H1 (cell line): ENCODE results near the gene MDM1.

Experiments
- E2F6 ChIP-seq: IDR thresholded peaks from 2 replicates; pipeline ENCODE4 v1.6.1; 2012; ENCODE audit warnings: inconsistent platforms
- EP300 ChIP-seq, 2 experiments: IDR thresholded peaks; 1 replicate in 1 of 2; 2 replicates in 1 of 2; pipeline ENCODE4 v1.6.1; 2011 to 2012; ENCODE audit warnings: low read depth in 2 of 2, low read length in 2 of 2, mild to moderate bottlenecking in 2 of 2, borderline replicate concordance in 1 of 2, inconsistent platforms in 1 of 2, moderate library complexity in 1 of 2
- EZH2 ChIP-seq: fragments of 200-600 bp; sonication (generic); IDR thresholded peaks from 2 replicates; pipeline ENCODE4 v1.7.1; 2012; ENCODE audit warnings: low read depth, mild to moderate bottlenecking, moderate library complexity, low read length, inconsistent platforms; ENCODE audit not compliant: severe bottlenecking
- JUN ChIP-seq: IDR thresholded peaks from 2 replicates; pipeline ENCODE4 v1.6.1; 2011; ENCODE audit warnings: low read depth, mild to moderate bottlenecking, improper control_type of control experiment, low read length
- POLR2A ChIP-seq, 2 experiments: IDR thresholded peaks; 1 replicate in 1 of 2; 2 replicates in 1 of 2; pipeline ENCODE4 v1.6.1; 2011; ENCODE audit warnings: low read depth in 2 of 2, low read length in 2 of 2, mild to moderate bottlenecking in 2 of 2; ENCODE audit errors: control extremely low read depth in 1 of 2
- POLR2AphosphoS5 ChIP-seq: IDR thresholded peaks from 2 replicates; pipeline ENCODE4 v1.6.1; 2011; ENCODE audit warnings: low read depth, low read length
- RBBP5 ChIP-seq: IDR thresholded peaks from 2 replicates; pipeline ENCODE4 v1.7.1; 2012; ENCODE audit warnings: low read depth, mild to moderate bottlenecking, inconsistent platforms, low read length, moderate library complexity, borderline replicate concordance
- TAF1 ChIP-seq: IDR thresholded peaks from 2 replicates; pipeline ENCODE4 v1.6.1; 2011; ENCODE audit warnings: mild to moderate bottlenecking, low read depth, low read length
- TCF12 ChIP-seq: IDR thresholded peaks from 2 replicates; pipeline ENCODE4 v1.6.1; 2011; ENCODE audit warnings: low read depth, mild to moderate bottlenecking, low read length
- USF2 ChIP-seq: IDR thresholded peaks from 2 replicates; pipeline ENCODE4 v1.6.1; 2011; ENCODE audit warnings: low read length, improper control_type of control experiment
- ZNF274 ChIP-seq: IDR thresholded peaks from 2 replicates; pipeline ENCODE4 v1.7.0; 2012; ENCODE audit warnings: low read length, borderline replicate concordance; ENCODE audit errors: extremely low read depth
- TF ChIP-seq, protein P1 (sequence below), 3 experiments: IDR thresholded peaks; 1 replicate in 2 of 3; 2 replicates in 1 of 3; pipeline versions ENCODE4 v1.5.1 to v1.6.1; 2011; ENCODE audit warnings: low read length in 3 of 3, mild to moderate bottlenecking in 3 of 3, inconsistent platforms in 2 of 3, low read depth in 1 of 3, moderate library complexity in 1 of 3; ENCODE audit not compliant: insufficient read depth in 1 of 3; ENCODE audit errors: control extremely low read depth in 1 of 3

DNA sequence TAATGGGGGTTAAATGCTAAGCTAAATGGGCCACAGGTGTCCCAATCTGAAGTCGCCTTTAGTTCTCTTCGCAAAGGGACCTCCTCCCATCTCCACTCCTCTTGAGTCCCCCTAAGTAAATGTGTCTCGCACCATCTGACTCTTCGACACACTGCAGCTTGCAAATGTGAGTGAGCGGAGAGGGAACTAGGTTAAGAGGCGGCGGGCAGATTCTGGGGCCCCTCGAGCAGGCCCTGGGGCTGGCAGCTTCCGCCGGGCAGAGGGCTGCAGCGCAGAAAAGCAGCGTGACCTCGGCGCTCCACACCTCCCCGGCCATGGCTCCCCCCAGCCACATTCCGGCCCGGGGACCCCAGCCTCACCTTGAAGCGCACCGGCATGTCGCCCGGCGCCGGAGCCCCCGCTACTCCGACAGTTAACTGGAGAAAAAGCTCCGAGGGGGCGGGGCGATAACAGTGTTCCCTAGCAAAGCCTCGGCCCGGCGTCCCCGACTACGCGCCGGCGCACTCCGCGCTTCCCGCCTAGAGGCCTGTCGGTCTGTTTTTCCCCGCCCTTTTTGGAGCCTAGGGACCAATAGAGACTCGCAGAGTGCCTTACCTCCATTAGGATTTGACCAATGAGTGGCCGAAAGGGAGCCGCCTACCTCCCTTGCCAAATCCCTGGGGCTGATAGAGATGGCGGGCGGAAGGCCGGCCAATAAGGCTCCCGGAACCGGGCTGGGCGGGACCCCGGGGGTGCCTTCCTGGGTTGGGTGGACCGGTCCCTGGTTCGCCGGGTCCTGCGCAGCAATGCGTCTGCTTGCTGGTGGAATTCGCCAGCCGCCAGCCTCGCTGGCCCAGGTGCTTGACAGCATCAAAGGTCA lies at the start of gene MDM1:
- no peak for TF ChIP-seq USF2
- TF ChIP-seq EP300 (IDR thresholded peaks at IDR 0.05; ENCODE audit: borderline replicate concordance in 1 of 2, low read depth in 2 of 2, low read length in 2 of 2) = no peak
- no peak for TF ChIP-seq EZH2
- TF ChIP-seq, protein P1, sequence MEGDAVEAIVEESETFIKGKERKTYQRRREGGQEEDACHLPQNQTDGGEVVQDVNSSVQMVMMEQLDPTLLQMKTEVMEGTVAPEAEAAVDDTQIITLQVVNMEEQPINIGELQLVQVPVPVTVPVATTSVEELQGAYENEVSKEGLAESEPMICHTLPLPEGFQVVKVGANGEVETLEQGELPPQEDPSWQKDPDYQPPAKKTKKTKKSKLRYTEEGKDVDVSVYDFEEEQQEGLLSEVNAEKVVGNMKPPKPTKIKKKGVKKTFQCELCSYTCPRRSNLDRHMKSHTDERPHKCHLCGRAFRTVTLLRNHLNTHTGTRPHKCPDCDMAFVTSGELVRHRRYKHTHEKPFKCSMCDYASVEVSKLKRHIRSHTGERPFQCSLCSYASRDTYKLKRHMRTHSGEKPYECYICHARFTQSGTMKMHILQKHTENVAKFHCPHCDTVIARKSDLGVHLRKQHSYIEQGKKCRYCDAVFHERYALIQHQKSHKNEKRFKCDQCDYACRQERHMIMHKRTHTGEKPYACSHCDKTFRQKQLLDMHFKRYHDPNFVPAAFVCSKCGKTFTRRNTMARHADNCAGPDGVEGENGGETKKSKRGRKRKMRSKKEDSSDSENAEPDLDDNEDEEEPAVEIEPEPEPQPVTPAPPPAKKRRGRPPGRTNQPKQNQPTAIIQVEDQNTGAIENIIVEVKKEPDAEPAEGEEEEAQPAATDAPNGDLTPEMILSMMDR (IDR thresholded peaks at IDR 0.05; ENCODE audit: control extremely low read depth in 1 of 3, insufficient read depth in 1 of 3, low read depth in 1 of 3, low read length in 3 of 3) = no peak
- TF ChIP-seq POLR2A (IDR thresholded peaks at IDR 0.05; ENCODE audit: control extremely low read depth in 1 of 2, low read depth in 2 of 2, low read length in 2 of 2) = no peak; a peak in 1 of 3 replicates
- no peak for TF ChIP-seq TCF12
- no peak for TF ChIP-seq RBBP5
- no peak for TF ChIP-seq ZNF274
- TF ChIP-seq TAF1 = peak; percentile 41; the same call in 1 of the 2 replicates
- TF ChIP-seq POLR2AphosphoS5 = no peak
- TF ChIP-seq E2F6 = peak; percentile 91
- TF ChIP-seq JUN = no peak
